GM12878 (cell line): ENCODE data around the gene TTLL12. TPM values are rescaled to one million over a fixed set of nuclear protein-coding genes. Genes with fewer than 3 reads are reported as not detected.

Experiments used
- ATAC-seq: fragments of 200-7000 bp; cut with Tn5 transposase; 3 replicates; pipeline ENCODE4 v1.9.1; 2020; ENCODE audit warnings: mild to moderate bottlenecking, moderate library complexity
- BruUV-seq: library from RNA; stranded (reverse); fragments of 400-500 nt; replicated peaks from 2 replicates; lab custom pipeline; 2021; lab: Mats Ljungman, UMichigan
- CTCF ChIA-PET: fragments of 300-600 bp; sonication (Branson Sonifier 250); formaldehyde crosslinking; extraction: SDS; loops from one replicate; lab custom pipeline; 2021; ENCODE audit warnings: inconsistent platforms; lab: Yijun Ruan, JAX
- POLR2A ChIA-PET: fragments of 350-600 bp; formaldehyde crosslinking; extraction: SDS; loops from one replicate; lab custom pipeline; 2021; ENCODE audit warnings: inconsistent platforms; lab: Charles Lee
- RAD21 ChIA-PET: fragments of 300-600 bp; sonication (Branson Sonifier 250); formaldehyde crosslinking; loops from one replicate; lab custom pipeline; 2023; ENCODE audit warnings: antibody characterized with exemption; ENCODE audit not compliant: unreplicated experiment; lab: Charles Lee
- SMC1A ChIA-PET: fragments of 300-600 bp; sonication (Branson Sonifier 250); formaldehyde crosslinking; loops from one replicate; lab custom pipeline; 2023; ENCODE audit not compliant: unreplicated experiment, uncharacterized antibody; lab: Charles Lee
- DNase-seq: peaks from one replicate; pipeline ENCODE4 v3.0.0-alpha.2; 2011; ENCODE audit warnings: low read depth, low spot score
- FAIRE-seq: peaks from 3 replicates; lab custom pipeline; 2011; peaks lifted over from hg19 to GRCh38; lab: Jason Lieb, UNC
- H2AFZ ChIP-seq: 2 replicates; pipeline ENCODE4 v1.6.0; 2011; ENCODE audit warnings: low read depth, low read length, control low read depth; ENCODE audit not compliant: control insufficient read depth
- H3K27ac ChIP-seq: 2 replicates; pipeline ENCODE4 v1.5.1; 2011; ENCODE audit warnings: control low read depth; ENCODE audit not compliant: control insufficient read depth, insufficient read depth
- H3K27me3 ChIP-seq, 2 experiments: replicated peaks in 1 of 2; 2 replicates each; pipeline versions ENCODE4 v1.6.0 to v1.6.1; 2011; ENCODE audit warnings: low read length in 1 of 2; ENCODE audit not compliant: control insufficient read depth in 2 of 2, insufficient read depth in 2 of 2
- H3K36me3 ChIP-seq, 2 experiments: 2 replicates each; pipeline ENCODE4 v1.5.1; 2011; ENCODE audit warnings: low read length in 1 of 2; ENCODE audit not compliant: control insufficient read depth in 2 of 2, insufficient read depth in 2 of 2
- H3K4me1 ChIP-seq: 2 replicates; pipeline ENCODE4 v1.6.1; 2011; ENCODE audit warnings: mild to moderate bottlenecking, low read length, moderate library complexity, mixed read lengths; ENCODE audit not compliant: control insufficient read depth, insufficient read depth
- H3K4me2 ChIP-seq: 2 replicates; pipeline ENCODE4 v1.6.0; 2011; ENCODE audit warnings: control low read depth; ENCODE audit not compliant: control insufficient read depth, insufficient read depth
- H3K4me3 ChIP-seq: fragments of 200-600 bp; sonication (generic); 2 replicates; pipeline ENCODE4 v1.5.1; 2016
- H3K79me2 ChIP-seq: 2 replicates; pipeline ENCODE4 v1.6.0; 2011; ENCODE audit warnings: low read length; ENCODE audit not compliant: control insufficient read depth, insufficient read depth
- H3K9ac ChIP-seq: 2 replicates; pipeline ENCODE4 v1.8.0; 2011; ENCODE audit warnings: low read length, control low read depth, mixed read lengths; ENCODE audit not compliant: control insufficient read depth, insufficient read depth
- H3K9me3 ChIP-seq: replicated peaks from 3 replicates; pipeline ENCODE4 v1.5.1; 2011; ENCODE audit warnings: mild to moderate bottlenecking, low read length; ENCODE audit not compliant: control insufficient read depth, insufficient read depth
- H4K20me1 ChIP-seq: 2 replicates; pipeline ENCODE4 v1.6.0; 2011; ENCODE audit not compliant: control insufficient read depth, insufficient read depth
- CEBPZ ChIP-seq: fragments of 150-350 bp; IDR thresholded peaks from 2 replicates; pipeline ENCODE4 v1.6.1; 2016; ENCODE audit warnings: low read depth, low read length
- KDM1A ChIP-seq: fragments of 200-600 bp; sonication (generic); IDR thresholded peaks from 2 replicates; pipeline ENCODE4 v1.6.1; 2016; ENCODE audit warnings: borderline replicate concordance
- RB1 ChIP-seq: fragments of 450-650 bp; formaldehyde crosslinking; IDR thresholded peaks from 2 replicates; pipeline ENCODE4 v1.6.1; 2017; ENCODE audit warnings: mild to moderate bottlenecking, borderline replicate concordance
- RELB ChIP-seq: fragments of 450-650 bp; IDR thresholded peaks from 2 replicates; pipeline ENCODE4 v1.6.1; 2017; ENCODE audit warnings: low read depth, mild to moderate bottlenecking, moderate library complexity
- SIX5 ChIP-seq: IDR thresholded peaks from 2 replicates; pipeline ENCODE4 v1.6.1; 2011; ENCODE audit warnings: mild to moderate bottlenecking, low read depth, low read length, moderate library complexity; ENCODE audit not compliant: severe bottlenecking
- SMAD5 ChIP-seq: IDR thresholded peaks from 2 replicates; pipeline ENCODE4 v1.6.1; 2016; ENCODE audit warnings: antibody characterized with exemption, low read depth
- SMARCA5 ChIP-seq: fragments of 450-650 bp; IDR thresholded peaks from 2 replicates; pipeline ENCODE4 v1.6.1; 2017; ENCODE audit warnings: mild to moderate bottlenecking
- SMC3 ChIP-seq: IDR thresholded peaks from 2 replicates; pipeline ENCODE4 v1.6.1; 2011; ENCODE audit warnings: low read length, improper control_type of control experiment, borderline replicate concordance
- TAF1 ChIP-seq: IDR thresholded peaks from 2 replicates; pipeline ENCODE4 v1.6.1; 2011; ENCODE audit warnings: mild to moderate bottlenecking, low read depth, low read length, borderline replicate concordance
- ZNF384 ChIP-seq: IDR thresholded peaks from 2 replicates; pipeline ENCODE4 v1.6.1; 2012; ENCODE audit warnings: low read depth, mild to moderate bottlenecking, low read length, improper control_type of control experiment, borderline replicate concordance
- ZSCAN29 ChIP-seq: fragments of 450-650 bp; IDR thresholded peaks from 2 replicates; pipeline ENCODE4 v1.6.1; 2017; ENCODE audit warnings: mild to moderate bottlenecking, moderate library complexity
- WGBS: methylation state at CpG from one replicate; pipeline ENCODE4 v1.1.6; 2016; ENCODE audit warnings: low lambda C conversion rate; ENCODE audit not compliant: insufficient replicate concordance, insufficient coverage; ENCODE audit errors: missing lambda C conversion rate; 5-methylcytosine and 5-hydroxymethylcytosine counted together
- in situ Hi-C: fragments of 300-500 bp; cut with MboI; formaldehyde crosslinking; loops from 9 replicates; pipeline ENCODE4 v1.14.3; 2018; ENCODE audit warnings: mixed read lengths
- intact Hi-C: fragments of 100-400 bp; cut with micrococcal nuclease; formaldehyde crosslinking; loops from one replicate; pipeline ENCODE4 v1.14.2; 2022; ENCODE audit not compliant: unreplicated experiment
- polyA plus RNA-seq, 11 experiments: library from polyadenylated mRNA; depleted of rRNA in 4 of 11; unstranded in 6 of 11; stranded (reverse) in 5 of 11; fragments of >200 nt; fragmentation: Nextera tagmentation in 4 of 11; fragmentation: Illumina TruSeq in 1 of 11; extraction: Ambion mirVana in 4 of 11; extraction: Trizol in 1 of 11; gene quantifications; 1 replicate in 1 of 11; 2 replicates in 10 of 11; pipeline versions ENCODE4 v1.2.1 to v1.2.3, GENCODE V29; 2011 to 2016; ENCODE audit warnings: inconsistent platforms in 2 of 11, missing spikeins in 2 of 11, low read depth in 1 of 11
- total RNA-seq, 4 experiments: library from RNA; depleted of rRNA in 3 of 4; stranded (reverse); fragments of >200 nt in 3 of 4; fragmentation: Illumina TruSeq in 1 of 4; extraction: Trizol in 1 of 4; gene quantifications; 2 replicates each; pipeline versions ENCODE4 v1.2.1 to v1.2.3, GENCODE V29; 2013 to 2021

Gene TTLL12
- total and polyA plus RNA-seq, 10 of the 15 experiments (the other 5 are each of a cell fraction or from before 2014, with no cell fraction given): 1.00 to 89.8 (median 38.5) TPM

GRCh38 chr22:43209523-43209890 lies 22.6 kb upstream of the TTLL12 start (continued):
- no peak for TF ChIP-seq RELB
- TF ChIP-seq SMC3: no peak
- no peak for TF ChIP-seq KDM1A
- no peak for TF ChIP-seq RB1
- TF ChIP-seq TAF1: no peak
- TF ChIP-seq SMAD5: no peak

- Histone ChIP-seq H4K20me1 (no peaks in the 10 kb centered on the region), H3K27me3 (no peaks in the 10 kb centered on the region; a peak in 1 of 4 replicates), H3K4me2 (no peak overlapping the region), H3K27ac (no peak overlapping the region), H3K9ac (no peak overlapping the region), H3K79me2 (no peaks in the 10 kb centered on the region), H3K36me3 (no peaks in the 10 kb centered on the region), H3K4me1 (no peaks in the 10 kb centered on the region), H2AFZ (no peak overlapping the region), H3K4me3 (no peak overlapping the region), H3K9me3 (no peaks in the 10 kb centered on the region)
- SMC1A ChIA-PET: no interaction called here
- DNase-seq: no peak
- in situ Hi-C loops (no loop called here), intact Hi-C loops (no loop called here)
- RAD21 ChIA-PET: no interaction called here
- POLR2A ChIA-PET: no interaction called here
- no peak for FAIRE-seq
- no peak for ATAC-seq
- TF ChIP-seq CEBPZ (no peak), TAF1 (no peak), SMARCA5 (no peak), ZNF384 (no peak), SIX5 (no peak), ZSCAN29 (no peak)
- CTCF ChIA-PET: no interaction called here
- 54% methylated on average over 23 of the region's 26 CpGs for WGBS
- BruUV-seq: no TSS peak
Measured at GRCh38 chr22:43208703-43209522, 22.0 kb upstream of the TTLL12 start.
